Measurements from ENCODE around the gene ZDBF2.
A peak's percentile ranks its signal among the peaks of the same experiment; 100 is the strongest.

The ZDBF2 gene

DNA sequence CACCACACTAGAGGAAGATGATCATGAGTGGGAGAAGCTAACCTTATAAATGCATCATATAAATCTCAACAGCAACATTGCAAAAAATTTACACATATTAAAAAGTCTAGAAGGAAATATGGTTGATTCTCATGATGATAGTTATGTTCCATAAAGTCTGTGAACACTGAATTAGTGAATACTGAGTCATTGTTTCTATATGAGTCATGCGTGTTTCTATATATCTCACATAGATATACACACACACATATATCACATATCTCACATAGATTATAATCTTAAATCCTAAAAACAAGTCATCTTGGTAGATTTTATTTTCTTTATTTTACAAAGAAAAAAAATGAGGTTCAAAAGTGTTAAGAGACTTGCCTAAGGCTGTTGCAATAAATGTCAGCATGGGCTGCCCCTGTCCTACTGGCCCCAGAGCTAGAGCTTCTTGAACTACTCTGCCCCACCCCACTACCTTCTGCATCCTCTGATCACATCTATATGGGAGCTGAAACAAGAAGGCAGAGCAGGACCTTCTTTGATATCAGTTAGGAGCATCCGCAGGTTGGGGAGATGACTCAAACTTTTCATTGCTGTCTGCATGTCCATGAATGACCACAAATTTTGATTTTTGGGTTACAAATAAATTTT is 87.1 kb downstream of the ZDBF2 start:
- DNase-seq (ENCODE audit: low read depth) = peak; percentile 39
- TF ChIP-seq, protein P1, sequence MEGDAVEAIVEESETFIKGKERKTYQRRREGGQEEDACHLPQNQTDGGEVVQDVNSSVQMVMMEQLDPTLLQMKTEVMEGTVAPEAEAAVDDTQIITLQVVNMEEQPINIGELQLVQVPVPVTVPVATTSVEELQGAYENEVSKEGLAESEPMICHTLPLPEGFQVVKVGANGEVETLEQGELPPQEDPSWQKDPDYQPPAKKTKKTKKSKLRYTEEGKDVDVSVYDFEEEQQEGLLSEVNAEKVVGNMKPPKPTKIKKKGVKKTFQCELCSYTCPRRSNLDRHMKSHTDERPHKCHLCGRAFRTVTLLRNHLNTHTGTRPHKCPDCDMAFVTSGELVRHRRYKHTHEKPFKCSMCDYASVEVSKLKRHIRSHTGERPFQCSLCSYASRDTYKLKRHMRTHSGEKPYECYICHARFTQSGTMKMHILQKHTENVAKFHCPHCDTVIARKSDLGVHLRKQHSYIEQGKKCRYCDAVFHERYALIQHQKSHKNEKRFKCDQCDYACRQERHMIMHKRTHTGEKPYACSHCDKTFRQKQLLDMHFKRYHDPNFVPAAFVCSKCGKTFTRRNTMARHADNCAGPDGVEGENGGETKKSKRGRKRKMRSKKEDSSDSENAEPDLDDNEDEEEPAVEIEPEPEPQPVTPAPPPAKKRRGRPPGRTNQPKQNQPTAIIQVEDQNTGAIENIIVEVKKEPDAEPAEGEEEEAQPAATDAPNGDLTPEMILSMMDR (IDR thresholded peaks at IDR 0.05; ENCODE audit: insufficient read depth, low read depth, low read length, missing control alignments) = no peak
- H3K4me3 ChIP-seq (ENCODE audit: low read length) = no peak overlapping the region
